Activated T-cell treated with anti-CD3 and anti-CD28 coated beads, Interleukin-2, amount 50 U/mL, for 4 hours (primary cell): ENCODE measurements around the gene GGCX. TPM values are rescaled to one million over a fixed set of nuclear protein-coding genes. Genes with fewer than 3 reads are reported as not detected.
"Not testable (repeated sequence)": the region's sequence is repeated elsewhere in the genome, so short reads cannot be mapped to it uniquely, and the experiment has no call there.

Source experiments
- ATAC-seq, 2 donors: fragments of 200-7000 bp; cut with Tn5 transposase; one replicate each; pipeline ENCODE4 v1.10.0; 2021
- DNase-seq: peaks from one replicate; pipeline ENCODE4 v3.0.0-alpha.2; 2020
- H3K27me3 Mint-ChIP-seq: one replicate; pipeline ENCODE4 v1.8.0; 2021; ENCODE audit warnings: low read depth, mixed read lengths
- H3K36me3 Mint-ChIP-seq: one replicate; pipeline ENCODE4 v1.8.0; 2022; ENCODE audit warnings: mixed read lengths; ENCODE audit not compliant: insufficient read depth
- H3K4me1 Mint-ChIP-seq: one replicate; pipeline ENCODE4 v1.8.0; 2021; ENCODE audit warnings: low read depth, mixed read lengths
- H3K4me3 Mint-ChIP-seq: one replicate; pipeline ENCODE4 v1.8.0; 2021; ENCODE audit warnings: mild to moderate bottlenecking, moderate library complexity, mixed read lengths
- H3K9me3 Mint-ChIP-seq: one replicate; pipeline ENCODE4 v1.8.0; 2021; ENCODE audit warnings: mixed read lengths
- total RNA-seq, 3 donors: library from RNA; stranded (reverse); gene quantifications; one replicate each; pipeline ENCODE4 v1.2.1, GENCODE V29; 2021

Gene GGCX
- total RNA-seq, 3 donors from 2014 or later: 20.8 to 24.0 (median 22.1) TPM

DNA sequence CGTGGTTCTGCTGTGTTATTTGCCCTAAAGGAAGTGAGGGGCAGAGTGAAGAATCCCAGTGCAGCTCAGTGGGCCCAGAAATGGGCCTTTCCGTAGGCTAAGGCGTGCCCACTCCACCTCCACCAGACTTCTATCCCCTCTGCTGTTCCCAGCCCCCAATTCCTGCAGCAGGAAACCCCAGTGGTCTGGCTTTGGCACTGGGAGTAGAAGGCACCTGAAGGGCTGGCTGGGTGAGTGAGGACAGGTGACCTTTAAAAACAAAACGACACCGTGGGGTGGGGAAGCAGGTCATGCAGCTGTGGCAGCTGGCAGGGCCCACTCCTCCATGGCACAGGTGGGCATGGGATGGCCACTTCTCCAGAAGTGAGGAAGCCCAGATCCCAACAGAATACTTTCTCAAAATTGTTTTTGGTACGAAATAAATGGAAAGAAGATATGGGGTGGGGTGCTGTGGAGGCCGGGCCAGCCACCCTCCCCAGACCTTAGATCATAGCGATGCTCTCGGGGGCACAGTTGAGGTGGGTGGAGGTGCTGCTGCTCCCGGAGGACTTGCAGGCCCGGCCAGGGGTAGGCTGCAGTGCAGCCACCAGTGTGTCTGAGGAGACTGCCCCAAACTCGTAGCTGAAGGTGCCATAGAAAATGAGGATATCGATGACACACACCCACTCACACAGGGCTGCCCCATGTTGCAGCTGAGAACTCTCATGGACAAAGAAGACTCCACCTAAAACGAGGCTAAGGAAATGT lies 37.5 kb upstream of the GGCX start:
- H3K9me3 Mint-ChIP-seq: no peaks in the 10 kb centered on the region
- no peaks in the 10 kb centered on the region for H3K27me3 Mint-ChIP-seq
- H3K4me1 Mint-ChIP-seq: peaks cover 38% of the 10 kb centered on the region
- no peak overlapping the region for H3K4me3 Mint-ChIP-seq
- peaks cover 1% of the 10 kb centered on the region for H3K36me3 Mint-ChIP-seq
- DNase-seq: no peak
- no peak for ATAC-seq

DNA sequence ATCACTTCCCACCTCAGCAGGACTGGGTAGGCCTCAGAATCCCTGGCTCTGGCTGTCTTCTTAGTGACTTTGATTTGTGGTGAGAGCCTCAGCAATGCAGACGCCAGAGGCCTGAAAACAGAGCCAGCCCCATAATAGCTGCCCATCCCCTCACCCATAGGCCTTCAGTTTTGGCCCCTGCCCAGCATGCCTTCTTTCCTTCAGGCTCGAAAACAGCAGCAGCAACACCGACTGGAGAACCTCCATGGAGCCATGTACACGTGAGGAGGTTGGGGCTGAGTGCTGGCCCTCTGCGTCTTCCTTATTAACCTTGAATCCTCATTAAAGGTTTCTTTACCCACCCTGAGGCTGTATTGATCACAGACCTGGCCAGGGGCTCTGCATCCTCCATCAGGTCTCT lies 35.9 kb upstream of the GGCX start:
- Mint-ChIP-seq H3K36me3 (peaks cover 1% of the 10 kb centered on the region), H3K27me3 (no peaks in the 10 kb centered on the region), H3K4me1 (peaks cover 33% of the 10 kb centered on the region), H3K4me3 (peak overlapping the region; percentile 93), H3K9me3 (no peaks in the 10 kb centered on the region)
- no peak for ATAC-seq
- no peak for DNase-seq

DNA sequence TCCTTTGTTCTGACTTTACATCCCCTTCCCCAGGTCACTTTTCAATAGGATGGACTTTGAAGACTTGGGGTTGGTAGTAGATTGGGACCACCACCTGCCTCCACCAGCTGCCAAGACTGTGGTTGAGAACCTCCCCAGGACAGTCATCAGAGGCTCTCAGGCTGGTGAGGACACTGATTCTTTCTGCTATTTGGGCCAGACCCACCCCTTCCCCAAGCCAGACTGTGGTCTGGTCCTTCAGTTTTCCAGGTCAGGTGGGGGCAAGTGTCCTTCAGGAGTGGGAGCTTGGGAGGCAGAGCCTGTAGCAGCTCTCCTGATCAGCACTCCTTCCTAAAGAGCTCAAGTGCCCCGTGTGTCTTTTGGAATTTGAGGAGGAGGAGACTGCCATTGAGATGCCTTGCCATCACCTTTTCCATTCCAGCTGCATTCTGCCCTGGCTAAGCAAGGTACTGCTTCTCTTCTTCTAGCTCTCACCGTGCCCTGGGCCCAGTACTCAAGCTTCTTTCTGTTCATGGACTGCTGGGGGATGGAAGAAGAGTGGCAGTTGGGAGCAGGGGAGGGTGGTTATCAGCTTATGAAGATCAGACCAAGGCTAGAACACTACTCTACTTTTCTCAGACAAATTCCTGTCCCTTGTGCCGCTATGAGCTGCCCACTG lies 35.3 kb upstream of the GGCX start:
- ATAC-seq (no peak), DNase-seq (no peak)
- Mint-ChIP-seq H3K4me1 (peaks cover 31% of the 10 kb centered on the region), H3K9me3 (no peaks in the 10 kb centered on the region), H3K4me3 (peak overlapping the region; percentile 93), H3K36me3 (peaks cover 1% of the 10 kb centered on the region), H3K27me3 (no peaks in the 10 kb centered on the region)

DNA sequence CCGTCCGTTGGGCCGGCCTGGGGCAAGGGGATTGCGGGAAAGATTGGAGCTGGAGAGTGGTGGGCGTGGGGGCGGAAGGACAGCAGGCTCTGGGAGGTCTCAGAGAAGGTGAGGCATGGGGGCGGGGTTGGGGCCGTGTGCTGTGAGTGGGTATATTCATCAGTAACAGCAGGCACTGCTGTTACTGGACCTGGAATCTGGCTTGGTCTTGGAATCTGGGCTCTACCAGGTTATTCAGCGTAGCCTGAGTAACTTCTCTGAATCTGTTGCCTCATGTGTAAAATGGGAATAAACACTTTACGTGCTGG lies 34.7 kb upstream of the GGCX start:
- Mint-ChIP-seq H3K27me3 (no peaks in the 10 kb centered on the region), H3K4me1 (peaks cover 30% of the 10 kb centered on the region), H3K9me3 (no peaks in the 10 kb centered on the region), H3K4me3 (peak overlapping the region; percentile 93), H3K36me3 (peaks cover 1% of the 10 kb centered on the region)
- DNase-seq (no peak), ATAC-seq (peak; percentile 31 to 34)

DNA sequence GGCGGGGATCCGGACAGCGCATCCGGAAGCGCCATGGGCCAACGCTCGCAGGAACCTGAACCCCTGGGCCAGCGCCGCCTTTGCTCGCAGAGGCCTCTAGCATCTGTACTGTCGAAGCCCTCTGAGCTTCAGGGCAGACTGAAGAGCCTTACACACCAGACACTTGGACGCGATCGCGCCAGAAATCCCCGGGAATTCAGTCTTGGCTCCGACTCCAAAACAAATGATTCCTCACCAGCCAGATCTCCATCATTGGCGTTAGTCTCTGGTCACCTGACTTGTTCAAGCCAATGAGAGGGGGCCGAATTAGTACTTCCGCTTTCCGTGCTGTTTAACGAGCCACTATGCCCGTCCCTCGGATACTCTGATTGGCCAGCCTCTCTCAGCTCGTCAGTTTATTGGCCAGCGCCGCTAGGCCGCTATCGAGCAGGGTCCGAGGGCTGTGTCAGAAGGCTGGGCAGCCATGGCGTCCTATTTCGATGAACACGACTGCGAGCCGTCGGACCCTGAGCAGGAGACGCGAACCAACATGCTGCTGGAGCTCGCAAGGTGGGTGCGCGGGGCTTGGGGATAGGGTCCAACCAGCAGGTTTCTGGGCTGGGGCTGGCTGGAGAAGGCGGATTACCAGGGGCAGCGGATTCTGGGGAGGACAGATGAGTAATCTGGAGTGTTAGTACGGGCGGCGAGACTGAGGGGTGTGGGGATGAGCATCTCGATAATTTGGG lies 34.2 kb upstream of the GGCX start, which contains the start of gene RNF181:
Gene RNF181 (plus strand): TSS at position 445 of the 725 bp plus-strand sequence. CDS start 19 bp downstream, at position 464.
- no peaks in the 10 kb centered on the region for H3K27me3 Mint-ChIP-seq
- H3K4me3 Mint-ChIP-seq: peak within 1 kb of the TSS; percentile 93
- H3K36me3 Mint-ChIP-seq: peaks cover 1% of the 10 kb centered on the region
- no peaks in the 10 kb centered on the region for H3K9me3 Mint-ChIP-seq
- peaks cover 28% of the 10 kb centered on the region for H3K4me1 Mint-ChIP-seq
- peak; percentile 99 for ATAC-seq
- peak; percentile 84 for DNase-seq

DNA sequence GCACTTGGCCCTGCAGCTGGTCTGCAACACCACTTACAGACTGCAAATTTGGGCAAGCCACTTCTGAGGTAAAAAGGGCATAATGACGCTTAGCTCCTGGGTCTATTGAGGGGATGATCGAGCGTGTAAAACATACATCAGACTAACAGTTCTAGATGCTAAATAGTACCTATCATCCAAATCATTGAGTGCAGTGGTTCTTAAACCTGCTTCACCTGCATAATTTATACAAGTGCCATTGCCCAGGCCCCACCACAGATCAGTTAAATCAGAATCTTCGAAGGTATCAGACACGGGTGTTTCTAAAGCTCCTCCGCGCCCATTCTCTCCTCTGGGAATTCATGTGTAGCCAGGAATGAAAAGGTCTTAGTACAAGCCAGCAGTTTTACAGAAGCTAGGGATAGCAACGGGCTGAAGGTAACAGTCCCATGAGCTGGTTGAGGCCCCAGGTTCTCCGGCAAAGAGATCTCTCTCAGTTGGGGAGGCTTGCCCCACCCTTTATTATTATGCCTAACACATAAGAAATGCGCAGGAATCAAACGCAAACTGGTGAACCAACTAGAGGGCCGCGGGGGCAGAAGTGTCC lies 33.5 kb upstream of the GGCX start:
- Mint-ChIP-seq H3K9me3 (no peaks in the 10 kb centered on the region), H3K36me3 (peaks cover 1% of the 10 kb centered on the region), H3K27me3 (no peaks in the 10 kb centered on the region), H3K4me3 (peak overlapping the region; percentile 93), H3K4me1 (peaks cover 30% of the 10 kb centered on the region)
- ATAC-seq (no peak), DNase-seq (no peak)

DNA sequence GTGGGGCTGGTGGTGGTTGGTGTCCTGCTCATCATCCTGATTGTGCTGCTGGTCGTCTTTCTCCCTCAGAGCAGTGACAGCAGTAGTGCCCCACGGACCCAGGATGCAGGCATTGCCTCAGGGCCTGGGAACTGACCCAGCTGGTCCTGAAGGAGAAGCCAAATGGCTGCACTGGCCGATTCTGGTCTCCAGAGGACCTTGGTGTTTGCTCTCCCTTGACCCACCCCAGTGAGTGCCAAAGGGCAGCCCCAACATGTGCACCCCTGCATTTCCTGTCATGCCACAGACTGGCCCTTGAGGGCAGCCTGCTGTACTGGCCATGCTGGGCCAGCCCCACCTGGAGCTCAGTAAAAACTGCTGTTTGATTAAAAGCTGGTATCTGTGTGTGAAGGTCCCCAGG lies 31.7 kb upstream of the GGCX start:
- Mint-ChIP-seq H3K4me3 (peak overlapping the region; percentile 40), H3K9me3 (no peaks in the 10 kb centered on the region), H3K27me3 (no peaks in the 10 kb centered on the region), H3K36me3 (peaks cover 1% of the 10 kb centered on the region), H3K4me1 (peaks cover 34% of the 10 kb centered on the region)
- ATAC-seq (no peak), DNase-seq (no peak)

DNA sequence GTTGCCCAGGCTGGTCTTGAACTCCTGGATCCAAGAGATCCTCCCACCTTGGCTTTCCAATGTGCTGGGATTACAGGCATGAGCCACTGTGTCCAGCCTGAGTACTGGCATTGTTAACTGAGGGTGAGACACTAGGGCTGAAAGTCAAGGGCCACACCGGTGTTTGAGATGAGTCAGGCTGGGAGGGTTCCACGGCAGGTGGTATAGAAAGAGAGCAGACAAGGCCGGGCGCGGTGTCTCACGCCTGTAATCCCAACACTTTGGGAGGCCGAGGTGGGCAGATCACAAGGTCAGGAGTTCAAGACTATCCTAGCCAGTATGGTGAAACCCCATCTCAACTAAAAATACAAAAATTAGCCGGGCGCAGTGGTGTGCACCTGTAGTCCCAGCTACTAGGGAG lies 31.0 kb upstream of the GGCX start:
- DNase-seq, H3K36me3 Mint-ChIP-seq, H3K27me3 Mint-ChIP-seq, H3K9me3 Mint-ChIP-seq, ATAC-seq: not testable (repeated sequence)
- Mint-ChIP-seq H3K4me3 (peak overlapping the region; percentile 38), H3K4me1 (peaks cover 39% of the 10 kb centered on the region)

DNA sequence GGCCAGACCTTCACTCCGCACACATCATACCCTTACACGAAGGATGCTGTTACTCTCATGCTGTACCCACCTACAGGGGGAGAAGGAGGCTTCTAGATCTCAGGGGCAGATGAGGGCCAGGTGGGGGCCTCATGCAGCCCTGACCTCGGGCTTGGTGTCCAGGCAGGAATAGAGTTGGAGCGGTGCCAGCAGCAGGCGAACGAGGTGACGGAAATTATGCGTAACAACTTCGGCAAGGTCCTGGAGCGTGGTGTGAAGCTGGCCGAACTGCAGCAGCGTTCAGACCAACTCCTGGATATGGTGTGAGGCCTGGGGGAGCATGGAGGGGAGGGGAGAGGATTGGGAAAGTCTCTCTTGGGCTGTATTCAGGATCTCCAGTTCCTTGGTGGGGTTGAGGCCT lies 30.3 kb upstream of the GGCX start:
- ATAC-seq: no peak
- peaks cover 34% of the 10 kb centered on the region for H3K4me1 Mint-ChIP-seq
- no peaks in the 10 kb centered on the region for H3K36me3 Mint-ChIP-seq
- H3K27me3 Mint-ChIP-seq: no peaks in the 10 kb centered on the region
- H3K4me3 Mint-ChIP-seq: no peak overlapping the region
- no peak for DNase-seq
- H3K9me3 Mint-ChIP-seq: no peaks in the 10 kb centered on the region

DNA sequence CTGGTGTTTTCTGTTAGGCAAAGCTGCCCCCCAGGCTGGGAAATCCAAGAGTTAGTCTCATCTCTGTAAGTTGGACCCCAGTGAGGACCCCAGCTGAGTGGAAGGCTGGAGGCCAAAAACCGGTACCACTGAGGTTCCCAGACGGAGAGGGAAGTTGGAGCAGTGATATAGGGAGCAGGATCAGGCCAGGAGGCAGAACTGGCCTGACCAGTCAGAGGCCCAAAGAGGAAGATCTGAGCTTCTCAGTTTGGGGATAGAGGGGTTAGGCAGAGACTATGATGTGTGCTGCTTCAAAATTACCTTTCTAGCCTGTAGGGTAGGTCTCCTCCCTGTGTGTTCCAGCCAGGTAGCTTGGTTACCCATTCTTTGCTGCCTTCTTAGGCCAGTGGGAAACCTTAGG lies 29.7 kb upstream of the GGCX start:
- Mint-ChIP-seq H3K27me3 (no peaks in the 10 kb centered on the region), H3K9me3 (no peaks in the 10 kb centered on the region), H3K36me3 (no peaks in the 10 kb centered on the region), H3K4me1 (peaks cover 32% of the 10 kb centered on the region), H3K4me3 (no peak overlapping the region)
- no peak for DNase-seq
- ATAC-seq: no peak

DNA sequence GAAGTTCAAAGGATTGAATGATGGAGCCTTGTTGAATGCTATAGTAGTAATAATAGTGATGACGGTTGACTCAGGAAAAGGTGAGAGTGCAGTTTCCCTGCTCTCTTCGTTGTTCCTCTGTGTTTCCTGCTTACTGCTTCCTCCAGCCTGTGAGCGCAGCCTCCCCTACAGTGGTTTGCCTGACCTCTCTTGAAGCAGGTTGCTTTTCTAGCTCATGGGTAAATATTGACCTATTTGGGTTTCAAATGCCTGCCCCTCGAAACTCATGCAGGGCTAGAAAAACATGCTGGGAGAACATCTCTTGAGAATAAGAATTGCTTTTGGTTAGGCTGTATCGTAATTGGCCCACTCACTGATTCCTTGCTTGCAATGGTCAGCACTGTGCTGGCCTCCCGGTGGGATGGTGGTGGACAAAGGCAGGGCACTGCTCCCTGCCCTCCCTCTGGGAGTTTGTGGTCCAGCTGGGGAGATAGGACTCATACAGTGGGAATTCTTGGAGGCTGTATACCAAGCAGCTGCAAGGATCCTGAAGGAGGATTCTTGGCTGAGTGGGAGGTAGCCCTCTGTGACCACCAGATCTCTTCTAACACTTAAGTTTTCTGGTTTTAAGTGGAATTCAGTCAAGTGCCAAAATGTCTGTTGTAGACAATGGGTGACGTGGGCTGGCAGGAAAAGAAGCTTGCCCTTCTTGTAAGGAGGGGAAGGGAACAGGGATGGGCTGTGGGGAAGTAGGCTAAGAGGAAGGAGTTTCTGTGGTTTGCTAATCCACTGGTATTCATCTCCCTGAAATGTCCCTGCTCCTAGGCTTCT lies 28.9 kb upstream of the GGCX start:
- H3K4me1 Mint-ChIP-seq: peaks cover 35% of the 10 kb centered on the region
- ATAC-seq (no peak), DNase-seq (no peak)
- H3K36me3 Mint-ChIP-seq: no peaks in the 10 kb centered on the region
- H3K9me3 Mint-ChIP-seq: no peaks in the 10 kb centered on the region
- H3K27me3 Mint-ChIP-seq: no peaks in the 10 kb centered on the region
- no peak overlapping the region for H3K4me3 Mint-ChIP-seq

DNA sequence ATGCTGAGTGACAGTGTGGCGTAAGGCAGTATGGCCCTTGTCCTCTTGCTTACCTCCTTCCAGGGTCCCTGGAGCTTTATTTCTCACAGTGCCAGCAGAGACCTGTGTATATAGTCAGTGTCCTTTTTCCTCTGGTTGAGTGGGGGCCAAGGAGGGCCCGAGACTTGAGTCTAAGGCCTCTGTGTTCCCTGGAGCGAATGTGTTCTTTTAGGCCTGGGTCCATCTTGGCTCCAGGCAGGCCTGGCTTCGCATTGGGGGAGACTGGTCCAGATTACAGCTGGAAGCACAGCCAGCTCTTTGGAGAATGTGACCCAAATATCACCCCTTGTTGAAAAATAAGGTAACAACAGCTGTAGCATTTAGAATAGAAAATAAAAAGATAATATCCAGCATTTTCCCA lies 27.9 kb upstream of the GGCX start:
- no peak for ATAC-seq
- no peak for DNase-seq
- H3K4me3 Mint-ChIP-seq: no peak overlapping the region
- no peaks in the 10 kb centered on the region for H3K36me3 Mint-ChIP-seq
- H3K27me3 Mint-ChIP-seq: no peaks in the 10 kb centered on the region
- peaks cover 32% of the 10 kb centered on the region for H3K4me1 Mint-ChIP-seq
- no peaks in the 10 kb centered on the region for H3K9me3 Mint-ChIP-seq

DNA sequence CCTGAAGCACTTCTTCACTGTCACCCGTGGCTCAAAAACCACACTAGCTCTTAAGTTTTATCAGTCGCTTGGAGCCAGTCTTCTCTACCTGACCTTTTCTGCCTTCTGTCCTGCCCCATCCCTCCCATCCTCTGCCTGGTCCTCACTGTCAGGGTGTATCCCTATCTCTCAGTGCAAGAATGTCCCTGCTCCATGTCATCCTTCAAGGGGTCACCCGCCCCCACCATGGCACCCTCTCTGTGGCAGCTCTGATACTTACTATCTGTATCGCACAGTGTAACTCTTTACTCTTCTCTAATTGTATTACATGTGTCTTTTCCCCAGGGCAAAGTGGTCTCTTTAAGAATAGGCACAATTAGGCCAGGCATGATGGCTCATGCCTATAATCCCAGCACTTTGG lies 27.4 kb upstream of the GGCX start:
- no peak for ATAC-seq
- Mint-ChIP-seq H3K4me3 (no peak overlapping the region), H3K27me3 (no peaks in the 10 kb centered on the region), H3K9me3 (no peaks in the 10 kb centered on the region), H3K36me3 (no peaks in the 10 kb centered on the region), H3K4me1 (peaks cover 34% of the 10 kb centered on the region)
- no peak for DNase-seq

DNA sequence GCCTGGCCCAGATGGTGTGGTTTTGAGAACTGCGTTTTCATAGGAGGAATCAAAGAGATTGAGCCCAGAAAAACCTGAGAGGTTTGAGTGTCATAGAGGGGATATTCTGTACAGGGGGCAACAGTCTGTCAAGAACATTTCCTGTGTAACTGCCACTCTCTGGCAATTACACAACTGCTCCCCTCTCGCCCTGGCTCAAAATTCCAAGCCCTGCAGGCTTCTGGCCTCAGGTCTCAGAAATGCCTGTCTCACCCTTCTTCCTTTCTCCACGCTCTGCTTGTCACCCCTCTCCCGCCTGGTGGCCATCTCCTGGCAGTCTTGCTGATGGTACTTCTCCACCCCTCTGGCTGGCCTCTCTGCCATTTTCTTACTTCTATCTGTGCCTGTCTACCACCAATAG lies 26.9 kb upstream of the GGCX start:
- Mint-ChIP-seq H3K4me3 (no peak overlapping the region), H3K36me3 (no peaks in the 10 kb centered on the region), H3K9me3 (no peaks in the 10 kb centered on the region), H3K27me3 (no peaks in the 10 kb centered on the region), H3K4me1 (peaks cover 38% of the 10 kb centered on the region)
- DNase-seq (no peak), ATAC-seq (no peak)
